UCSD-AML1 (cell line): ENCODE measurements around the gene TAF8.

ENCODE experiments used
- DNase-seq: peaks from one replicate; lab custom pipeline; 2025; ENCODE audit not compliant: unreplicated experiment; lab: John Stamatoyannopoulos, UW

TAF8 gene

DNA sequence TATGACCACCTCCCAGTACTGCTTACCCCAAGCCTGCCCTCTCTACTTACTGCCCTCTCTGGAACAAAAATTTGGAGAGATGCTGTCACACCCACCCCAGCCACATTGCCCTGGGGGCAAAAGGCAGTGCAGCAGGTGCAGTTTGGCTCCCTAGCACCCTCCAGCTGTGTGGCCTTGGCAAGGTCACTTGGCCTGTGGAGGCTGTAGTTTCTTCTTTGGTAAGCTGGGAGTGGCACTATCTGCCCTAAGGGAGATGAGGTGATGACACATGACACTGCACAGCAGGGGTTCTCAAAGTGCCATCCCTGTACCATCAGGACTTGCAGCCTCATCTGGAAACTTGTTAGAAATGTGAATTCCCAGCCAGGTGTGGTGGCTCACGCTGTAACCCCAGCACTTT lies 44.8 kb downstream of the TAF8 start:
- DNase-seq = no peak

DNA sequence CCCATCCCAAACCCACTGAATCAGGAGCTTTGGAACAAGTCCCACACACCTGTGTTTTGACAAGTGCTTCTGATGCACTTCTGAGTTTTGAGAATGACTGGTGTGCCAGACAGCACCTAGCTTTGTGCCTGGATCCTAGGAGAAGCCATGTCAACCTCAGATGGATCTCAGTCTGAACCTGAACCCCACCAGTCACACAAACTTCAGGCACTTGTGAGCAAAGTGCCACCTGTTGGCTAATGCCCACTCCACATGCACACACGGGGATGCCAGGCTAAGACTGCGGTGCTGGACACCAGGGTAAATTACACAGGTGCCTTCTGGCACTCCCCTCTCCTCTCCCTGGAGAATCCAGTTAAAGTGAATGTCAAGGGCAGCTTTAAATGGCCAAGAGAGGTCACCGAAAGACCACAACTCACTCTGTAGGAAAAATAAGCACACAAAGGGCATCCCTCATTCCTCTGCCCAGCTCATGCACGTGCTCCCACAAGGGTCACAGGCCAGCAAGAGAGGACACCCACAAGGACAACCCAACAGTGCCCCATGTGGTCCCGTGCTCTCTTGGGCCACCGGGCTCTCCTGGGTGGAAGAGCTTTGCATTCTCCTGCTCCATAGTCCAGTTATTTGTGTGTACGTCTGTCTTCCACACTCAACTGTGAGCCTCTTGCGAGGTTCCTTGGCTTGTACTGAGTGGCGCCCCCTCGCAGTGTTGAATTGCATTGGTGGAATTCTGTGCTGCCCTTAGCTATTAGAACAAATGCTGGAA lies 45.6 kb downstream of the TAF8 start:
- DNase-seq = no peak

DNA sequence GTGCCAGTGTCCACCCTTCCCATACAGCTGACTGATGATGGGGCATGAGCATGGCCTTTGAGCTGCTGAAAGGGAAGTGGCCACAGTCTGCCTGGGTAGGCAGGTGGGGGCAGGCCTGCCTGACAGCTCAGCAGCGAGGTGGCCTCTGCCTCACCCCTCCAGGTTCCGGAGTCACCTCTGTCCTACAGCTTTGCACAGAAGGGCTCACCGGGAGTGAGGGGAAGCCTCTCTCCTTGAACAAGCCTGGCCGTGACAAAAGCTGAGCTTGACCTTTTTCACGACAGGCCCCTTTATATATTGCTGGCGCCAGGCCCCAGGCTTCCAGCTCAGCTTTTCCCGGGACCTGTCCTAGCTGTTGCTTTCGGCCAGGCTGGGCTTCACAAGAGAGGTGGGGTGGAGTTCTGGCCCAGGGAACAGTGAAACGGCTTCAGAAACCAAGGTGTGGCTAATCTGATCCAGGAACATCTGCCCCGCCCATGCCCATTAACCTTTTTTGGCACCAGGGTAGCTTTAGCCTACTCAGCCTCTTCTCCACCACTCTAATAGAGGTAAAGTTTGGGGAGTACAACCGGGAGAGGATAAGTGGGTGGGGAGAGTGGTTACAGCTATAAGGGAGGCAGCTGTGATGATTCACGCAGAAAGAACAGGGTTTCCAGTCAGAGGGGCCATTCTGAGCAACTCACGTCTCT lies 49.2 kb downstream of the TAF8 start:
- DNase-seq = no peak

DNA sequence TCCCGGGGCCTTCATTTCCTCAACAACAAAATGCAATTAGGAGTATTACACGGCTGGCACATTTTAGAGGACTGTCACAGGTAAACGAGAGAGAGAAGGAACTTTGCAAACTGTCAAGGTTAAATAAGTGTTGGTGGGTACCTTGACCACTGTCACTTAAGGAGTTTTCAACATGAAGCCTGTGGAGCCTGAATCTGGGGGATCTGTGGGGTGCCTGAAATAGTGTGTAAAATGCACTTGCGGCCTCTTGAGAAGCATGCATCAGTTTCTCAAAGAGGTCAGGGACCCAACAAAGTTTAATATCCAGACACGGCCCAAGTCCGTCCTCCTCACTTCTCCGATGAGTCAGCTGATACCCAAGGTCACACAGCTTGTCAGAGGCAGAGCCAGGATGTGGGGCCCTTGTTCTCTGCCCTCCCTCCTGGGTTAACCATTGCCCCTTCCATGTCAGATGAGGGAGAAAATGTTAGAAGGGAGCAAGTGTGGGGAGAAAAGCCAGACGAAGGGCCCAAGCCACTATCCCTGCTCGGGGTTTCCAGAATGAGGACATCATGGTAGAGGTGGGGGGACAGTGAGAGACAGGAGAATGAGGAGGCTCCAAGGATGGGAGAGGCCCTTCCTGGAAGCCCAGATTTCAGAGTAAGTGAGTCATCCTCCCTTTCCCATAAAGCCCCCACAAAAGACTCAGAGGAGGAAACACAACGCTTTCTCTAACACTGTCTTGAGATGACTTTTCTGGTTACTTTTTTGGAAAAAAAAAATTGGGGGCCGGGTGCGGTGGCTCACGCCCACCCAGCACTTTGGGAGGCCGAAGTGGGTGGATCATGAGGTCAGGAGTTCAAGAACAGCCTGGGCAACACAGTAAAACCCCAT lies 49.9 kb downstream of the TAF8 start:
- no peak for DNase-seq

DNA sequence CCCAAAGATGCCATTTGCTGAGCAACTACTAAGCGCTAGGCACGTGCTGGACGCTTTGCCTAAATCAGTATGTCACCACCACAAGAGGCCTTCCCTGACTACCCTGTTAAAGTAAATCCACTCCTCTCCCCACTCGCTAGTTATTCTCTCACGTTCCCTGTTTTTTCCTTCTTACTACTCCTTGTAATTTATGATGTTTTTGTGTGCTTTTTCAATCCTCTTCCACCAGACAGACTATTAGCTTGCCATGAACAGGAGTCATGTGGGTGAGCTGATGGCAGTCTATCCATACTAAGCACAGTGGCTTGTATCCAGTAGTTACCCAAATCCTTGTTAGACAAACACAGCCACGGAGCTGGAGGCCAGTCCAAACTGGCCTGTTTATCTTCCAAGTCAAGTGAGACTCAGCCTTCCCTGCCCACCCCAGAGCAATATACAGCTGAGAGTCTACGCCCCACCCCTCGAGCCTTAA lies 50.9 kb downstream of the TAF8 start:
- no peak for DNase-seq

DNA sequence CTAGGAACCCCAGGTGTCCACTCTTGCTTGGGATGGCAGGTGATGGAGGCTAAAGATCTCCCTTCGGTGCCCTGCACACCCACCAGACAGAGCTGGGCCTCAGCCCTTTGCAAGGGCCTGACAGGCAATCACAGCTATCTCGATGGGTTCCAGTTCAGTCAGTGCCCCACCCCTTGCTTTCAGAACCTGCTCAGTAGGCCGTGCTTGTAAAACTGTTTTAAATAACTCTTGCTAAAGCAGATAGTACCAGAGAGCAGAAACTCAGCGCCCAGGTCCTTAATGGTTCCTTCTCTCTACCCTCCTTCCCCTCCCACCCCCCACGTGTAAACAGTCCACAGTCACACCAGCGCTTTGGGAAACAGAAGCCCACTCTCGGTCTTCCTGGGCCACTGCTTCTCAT lies 52.9 kb downstream of the TAF8 start:
- no peak for DNase-seq

DNA sequence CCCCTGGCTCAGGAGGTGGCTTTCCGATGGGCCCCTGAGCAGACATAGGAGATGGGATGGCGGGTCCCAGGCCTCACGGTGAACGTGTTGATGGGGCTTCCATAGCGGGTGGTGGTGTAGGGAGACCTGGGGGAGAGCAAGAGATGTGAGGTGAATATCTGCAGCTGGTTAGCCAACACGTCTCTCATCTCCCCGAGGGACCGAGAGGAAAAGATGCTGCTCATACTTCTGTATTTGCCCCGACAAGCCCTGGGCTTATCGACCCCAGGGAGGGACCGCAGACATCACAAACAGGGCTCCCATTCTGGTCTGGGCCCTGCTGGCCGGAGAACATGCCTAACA lies 53.4 kb downstream of the TAF8 start:
- no peak for DNase-seq

DNA sequence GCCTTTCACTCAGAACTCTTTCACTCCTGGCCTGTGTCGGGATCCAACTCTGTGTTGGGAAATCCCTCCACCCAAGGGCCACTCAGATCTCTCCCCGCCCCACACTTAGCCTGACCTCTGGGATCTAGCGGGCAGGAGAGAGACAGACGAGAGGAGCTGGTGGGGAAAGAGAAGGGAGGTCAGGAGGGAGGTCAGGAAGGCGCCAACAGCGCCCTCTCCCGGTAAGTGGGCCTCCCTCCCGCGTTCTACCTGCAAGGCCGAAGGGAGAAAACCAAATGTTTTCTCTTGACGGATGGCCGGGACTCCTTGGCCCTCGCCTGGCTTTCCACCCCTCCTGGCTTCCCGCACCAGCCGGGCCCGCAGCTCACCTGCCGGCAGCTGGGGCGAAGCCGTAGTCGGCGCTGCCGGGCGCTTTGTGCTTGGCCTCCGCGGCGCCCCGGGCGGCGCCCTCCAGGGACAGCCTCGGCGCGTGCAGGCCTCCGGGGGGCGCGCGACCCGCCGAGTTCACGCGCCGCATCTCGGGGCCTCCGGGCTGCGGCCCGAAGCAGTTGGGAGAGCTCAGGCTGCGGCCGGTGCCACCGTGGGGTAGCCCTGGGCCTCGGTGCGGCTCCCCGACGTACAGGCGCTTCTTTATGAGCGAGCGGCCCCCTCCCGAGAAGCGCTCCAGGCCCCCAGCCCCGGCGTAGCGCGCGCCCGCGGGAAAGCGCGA lies 53.9 kb downstream of the TAF8 start:
- DNase-seq = peak; percentile 86

DNA sequence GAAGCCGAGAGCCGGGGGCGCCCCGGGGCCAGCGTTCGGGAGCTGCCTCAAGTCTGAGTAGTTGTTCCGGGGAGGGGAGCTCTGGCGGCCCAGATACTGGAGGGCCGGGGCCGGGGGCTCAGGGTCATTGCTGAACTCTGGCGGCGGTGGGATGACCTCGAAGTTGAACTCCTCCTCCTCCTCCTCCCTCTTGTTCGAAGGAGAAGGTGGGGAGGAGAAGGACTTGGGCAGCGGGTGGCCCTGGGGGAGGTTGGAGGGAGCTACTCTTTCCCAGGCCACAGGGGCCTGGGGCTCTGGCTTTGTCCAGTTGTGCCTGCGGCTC lies 54.4 kb downstream of the TAF8 start:
- DNase-seq = no peak

DNA sequence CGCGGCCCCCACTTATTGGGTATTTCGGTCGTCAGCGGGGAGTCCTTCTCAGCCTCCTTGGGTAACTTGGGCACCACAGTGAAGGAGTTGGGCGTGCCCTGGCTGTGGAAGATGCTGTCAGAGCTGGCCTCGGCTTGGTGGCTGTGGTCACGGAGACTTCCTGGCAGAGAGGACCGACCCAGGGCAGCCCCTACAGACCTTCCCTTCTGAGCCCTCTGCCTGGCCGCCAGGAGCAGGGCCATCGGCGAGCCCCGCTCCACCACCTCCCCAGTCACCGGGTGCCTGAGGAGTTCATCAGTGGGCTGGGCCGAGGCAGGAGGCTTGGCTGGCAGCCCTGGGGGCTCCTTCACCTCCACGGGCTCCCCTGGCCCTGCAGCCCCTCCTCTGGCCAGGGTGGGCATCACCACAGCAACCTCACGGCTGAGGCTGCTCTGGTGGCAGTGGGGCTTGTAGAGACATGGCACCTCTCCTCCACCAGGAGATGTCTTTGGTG lies 54.9 kb downstream of the TAF8 start:
- DNase-seq = peak; percentile 38

DNA sequence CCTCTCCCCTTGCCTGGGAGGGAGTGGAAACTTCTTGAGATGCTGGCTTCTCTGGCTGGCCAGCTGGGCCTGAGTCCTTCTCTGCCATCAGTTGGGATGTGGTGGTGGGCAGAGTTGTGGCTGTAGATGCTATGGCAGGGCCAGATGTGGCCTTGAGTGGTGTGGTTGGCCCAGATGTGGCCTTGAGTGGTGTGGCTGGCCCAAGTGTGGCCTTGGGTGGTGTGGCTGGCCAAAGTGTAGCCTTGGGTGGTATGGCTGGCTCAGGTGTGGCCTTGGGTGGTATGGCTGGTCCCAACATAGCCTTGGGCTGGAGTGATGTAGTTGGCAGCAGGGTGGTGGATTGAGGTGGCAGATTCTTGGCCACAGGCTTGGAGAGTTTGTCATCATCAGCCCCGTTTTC lies 55.4 kb downstream of the TAF8 start:
- DNase-seq = no peak

DNA sequence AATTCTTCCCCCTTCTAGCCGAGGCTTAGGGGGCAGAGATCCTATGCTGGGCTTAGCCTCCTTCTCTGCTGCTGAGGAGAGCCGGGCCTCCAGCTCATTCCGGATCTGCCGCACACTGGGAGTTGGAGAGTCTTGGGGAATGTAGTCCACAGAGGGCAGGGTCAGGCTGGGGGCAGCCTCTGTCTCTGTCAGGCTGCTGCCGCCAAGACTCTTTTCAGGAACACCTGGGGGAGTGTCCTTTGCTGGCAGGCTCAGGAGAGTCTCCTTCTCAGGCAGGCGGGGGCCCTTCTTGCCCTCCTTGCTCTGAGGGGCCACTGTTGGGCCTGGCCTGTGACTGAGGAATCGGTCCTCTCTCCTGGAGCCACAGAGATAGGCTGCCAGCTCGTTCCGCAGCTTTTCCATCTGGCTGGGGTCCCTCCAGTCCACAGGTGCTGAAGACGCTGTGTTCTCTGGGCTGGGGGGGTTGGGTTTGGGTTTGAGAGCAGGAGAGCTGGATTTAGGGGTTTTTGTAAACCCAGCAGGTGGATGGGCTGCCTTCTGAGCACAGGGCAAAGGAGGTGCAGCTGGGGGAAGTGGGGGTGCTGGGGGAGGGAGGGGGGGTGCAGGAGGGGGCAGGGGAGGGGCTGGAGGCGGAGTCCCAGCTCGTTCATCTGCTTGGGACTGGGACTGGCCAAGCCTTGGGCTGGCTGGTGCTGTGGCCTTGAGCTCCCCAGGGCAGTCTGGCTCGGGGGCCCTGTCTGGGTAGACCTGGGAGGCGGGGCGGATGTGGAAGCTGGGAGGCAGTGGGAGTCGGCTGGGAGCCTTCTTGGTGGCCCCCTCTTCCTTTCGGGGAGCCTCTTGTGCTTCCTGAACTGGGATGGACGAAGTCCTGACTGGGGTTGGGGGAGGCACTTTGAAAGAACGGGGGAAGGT lies 56.0 kb downstream of the TAF8 start:
- no peak for DNase-seq

DNA sequence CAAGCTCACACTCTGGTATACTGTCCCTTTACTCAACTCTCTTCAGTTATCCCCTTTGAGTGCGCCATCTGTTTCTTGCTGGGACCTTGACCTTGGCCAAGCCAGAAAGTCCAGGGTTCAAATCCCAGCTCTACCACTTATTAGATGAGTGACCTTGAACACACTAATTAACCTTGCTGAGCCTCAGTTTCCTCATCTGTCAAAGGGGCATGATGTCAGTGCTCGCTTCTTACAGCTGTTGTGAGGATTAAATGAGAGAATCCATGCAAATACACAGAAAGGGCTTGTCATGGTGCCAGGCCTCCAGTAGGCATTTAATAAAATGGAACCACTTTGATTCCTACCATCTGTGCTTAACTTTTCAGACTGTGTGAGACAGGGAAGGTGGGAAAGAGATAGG lies 57.7 kb downstream of the TAF8 start:
- DNase-seq = no peak

DNA sequence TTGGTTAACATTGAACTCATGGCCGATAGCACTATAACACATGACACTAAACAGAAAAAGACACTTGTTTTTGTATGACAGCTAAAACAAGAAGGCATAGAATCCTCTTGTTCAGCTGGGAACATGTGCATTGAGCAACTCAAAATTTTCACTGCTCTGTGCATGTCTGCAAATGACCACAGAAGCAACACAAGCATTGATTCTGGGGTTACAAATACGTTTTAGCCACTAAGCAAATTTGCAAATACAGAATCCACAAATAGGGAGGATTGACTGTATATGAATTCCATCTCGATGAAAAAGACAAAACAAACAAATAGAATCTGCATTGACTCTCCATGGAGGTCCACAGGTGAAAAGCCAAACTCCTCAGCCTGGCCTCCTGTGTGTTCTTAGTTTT lies 60.4 kb downstream of the TAF8 start:
- no peak for DNase-seq

DNA sequence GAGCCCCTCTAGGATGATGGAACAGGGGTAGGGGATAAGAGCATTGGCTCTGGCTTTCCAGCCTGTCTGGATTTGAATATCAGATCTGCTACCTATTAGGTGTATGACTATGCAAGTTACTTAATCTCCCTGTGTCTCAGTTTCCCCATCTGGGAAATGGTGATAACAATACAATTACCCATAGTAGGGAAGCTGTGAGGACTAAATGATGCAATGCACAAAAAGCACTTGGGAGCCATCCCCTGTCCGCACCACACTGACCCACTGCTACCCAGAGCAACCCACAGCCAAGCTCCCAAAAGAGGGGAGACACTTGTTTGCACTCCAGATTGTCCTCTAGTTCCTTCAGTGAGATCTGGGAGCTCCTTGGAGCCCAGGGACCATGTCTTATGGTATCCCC lies 62.0 kb downstream of the TAF8 start:
- no peak for DNase-seq

DNA sequence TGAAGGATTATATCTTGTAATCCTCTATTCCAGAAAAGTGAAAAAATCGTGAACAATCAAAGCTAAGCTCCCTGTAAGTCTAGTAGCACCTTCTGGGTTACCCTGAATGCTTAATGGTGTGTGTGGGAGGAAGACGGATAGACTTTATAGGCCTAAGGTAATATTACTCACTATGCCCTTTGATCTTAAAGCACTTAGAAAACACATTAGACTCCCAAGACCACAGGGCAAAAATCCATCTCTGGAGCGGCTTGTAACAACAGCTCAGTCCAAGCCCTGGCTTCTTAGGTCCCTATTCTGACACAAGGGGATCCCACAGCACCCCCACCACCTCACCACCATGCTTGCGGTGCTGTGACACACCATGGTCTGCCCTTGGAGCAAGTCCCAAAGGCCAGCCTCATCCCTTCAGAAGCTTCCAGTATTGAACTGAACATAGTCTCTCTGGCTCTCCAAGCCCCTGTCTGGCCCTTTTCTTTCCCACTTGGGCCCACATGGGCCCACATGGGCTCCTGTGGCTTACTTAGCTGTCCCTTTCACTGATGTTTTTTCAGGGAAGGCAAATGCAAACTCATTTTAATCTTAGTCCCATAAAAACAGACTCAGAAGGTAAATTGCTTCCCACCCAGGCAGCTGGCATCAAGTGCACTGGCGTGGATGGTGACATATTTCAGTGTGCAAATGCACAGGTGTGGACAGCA lies 63.8 kb downstream of the TAF8 start:
- no peak for DNase-seq

DNA sequence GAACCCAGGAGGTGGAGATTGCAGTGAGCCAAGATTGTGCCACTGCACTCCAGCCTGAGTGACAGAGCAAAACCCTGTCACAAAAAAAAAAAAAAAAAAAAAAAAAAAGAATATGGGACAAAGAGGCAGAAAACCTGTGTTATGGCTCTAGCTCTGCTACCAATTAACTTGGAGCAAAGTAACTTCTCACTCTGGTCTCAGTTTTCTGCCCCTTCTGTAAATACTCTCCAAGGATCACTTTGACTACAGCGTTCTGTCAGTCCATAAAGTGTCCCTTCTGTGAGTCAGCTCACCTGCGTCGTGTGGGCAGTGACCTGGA lies 67.5 kb downstream of the TAF8 start:
- DNase-seq = no peak

DNA sequence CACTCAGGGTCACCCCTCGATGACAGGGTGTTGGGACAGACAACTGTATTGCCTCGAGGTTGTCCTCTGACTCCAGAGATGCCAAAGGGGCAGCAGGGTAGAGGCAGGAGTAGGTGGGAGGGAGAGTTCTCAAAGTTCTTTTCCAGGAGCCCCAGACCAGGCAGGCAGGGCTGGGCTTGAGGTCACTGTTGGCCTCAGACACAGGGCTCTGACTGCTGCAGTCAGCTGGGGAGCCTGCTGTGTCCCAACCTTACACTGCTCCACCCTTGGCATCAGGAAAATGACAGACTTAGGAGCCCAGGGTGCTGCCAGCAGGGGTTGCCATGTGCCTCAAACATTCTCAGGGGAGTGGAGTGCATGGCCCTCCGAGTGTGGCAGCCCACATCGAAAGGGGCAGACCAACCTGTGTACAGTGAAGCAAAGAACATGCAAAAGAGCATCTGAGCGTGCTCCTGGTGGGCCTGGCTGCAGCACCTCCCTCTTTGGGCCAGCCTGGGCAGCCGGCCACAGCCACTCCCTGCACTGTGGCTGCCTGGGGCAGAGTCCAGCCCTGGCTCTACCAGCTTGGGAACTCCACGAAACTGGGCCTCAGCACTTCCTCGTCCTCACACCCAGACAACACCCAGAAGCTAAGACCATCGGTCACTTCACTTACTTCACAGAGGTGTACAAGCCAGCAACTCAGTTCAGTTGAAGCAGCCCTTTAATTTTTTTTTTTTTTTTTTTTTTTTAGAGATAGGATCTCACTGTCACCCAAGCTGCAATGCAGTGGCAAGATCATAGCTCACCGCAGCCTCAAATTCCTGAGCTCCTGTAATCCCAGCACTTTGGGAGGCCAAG lies 68.1 kb downstream of the TAF8 start:
- DNase-seq = no peak
